IMR-90 (cell line): Measurements from ENCODE around the gene ACVRL1. TPM values are rescaled to one million over a fixed set of nuclear protein-coding genes. Genes with fewer than 3 reads are reported as not detected.

Experiments
- ATAC-seq: fragments of 200-7000 bp; cut with Tn5 transposase; 2 replicates; pipeline ENCODE4 v1.9.1; 2020; ENCODE audit warnings: low read depth, mild to moderate bottlenecking, moderate library complexity
- BruUV-seq: library from RNA; stranded (reverse); fragments of 400-500 nt; replicated peaks from 2 replicates; lab custom pipeline; 2021; lab: Mats Ljungman, UMichigan
- CTCF ChIA-PET: fragments of 300-600 bp; formaldehyde crosslinking; extraction: SDS; loops from one replicate; lab custom pipeline; 2021; ENCODE audit warnings: antibody characterized with exemption; lab: Yijun Ruan, JAX
- POLR2A ChIA-PET: fragments of 300-600 bp; sonication (Branson Sonifier 250); formaldehyde crosslinking; loops from one replicate; lab custom pipeline; 2022; ENCODE audit warnings: antibody characterized with exemption; ENCODE audit not compliant: unreplicated experiment; lab: Charles Lee
- DNase-seq: peaks from one replicate; pipeline ENCODE4 v3.0.0; 2013
- H2AFZ ChIP-seq: replicated peaks from 2 replicates; pipeline ENCODE3; 2013; ENCODE audit warnings: low read length, mild to moderate bottlenecking; ENCODE audit not compliant: poor library complexity
- H2AK5ac ChIP-seq: 2 replicates; pipeline ENCODE4 v1.6.1; 2013; ENCODE audit warnings: low read depth, low read length, inconsistent platforms
- H2AK9ac ChIP-seq: replicated peaks from 2 replicates; pipeline ENCODE3; 2013; ENCODE audit warnings: mild to moderate bottlenecking, low read depth, low read length, moderate library complexity; ENCODE audit not compliant: poor library complexity
- H2BK120ac ChIP-seq: 2 replicates; pipeline ENCODE4 v1.6.1; 2013; ENCODE audit warnings: low read depth, low read length, inconsistent platforms
- H2BK15ac ChIP-seq: 3 replicates; pipeline ENCODE4 v1.6.1; 2013; ENCODE audit warnings: low read depth, low read length, inconsistent platforms
- H2BK20ac ChIP-seq: 2 replicates; pipeline ENCODE4 v1.6.1; 2013; ENCODE audit warnings: low read depth, mild to moderate bottlenecking, inconsistent platforms, low read length, moderate library complexity
- H2BK5ac ChIP-seq: 2 replicates; pipeline ENCODE4 v1.6.1; 2013; ENCODE audit warnings: mild to moderate bottlenecking, low read depth, low read length, inconsistent platforms; ENCODE audit not compliant: poor library complexity, severe bottlenecking
- H3K14ac ChIP-seq: replicated peaks from 2 replicates; pipeline ENCODE4 v1.6.1; 2013; ENCODE audit warnings: low read depth, low read length, inconsistent platforms
- H3K18ac ChIP-seq: 2 replicates; pipeline ENCODE4 v1.6.1; 2013; ENCODE audit warnings: low read depth, low read length, control low read depth
- H3K23ac ChIP-seq: 2 replicates; pipeline ENCODE4 v1.6.1; 2013; ENCODE audit warnings: low read depth, low read length, inconsistent platforms
- H3K27ac ChIP-seq: 2 replicates; pipeline ENCODE4 v1.5.1; 2013; ENCODE audit warnings: mild to moderate bottlenecking, control low read depth, low read length; ENCODE audit not compliant: insufficient read depth
- H3K27me3 ChIP-seq: 2 replicates; pipeline ENCODE4 v1.6.1; 2013; ENCODE audit warnings: low read length; ENCODE audit not compliant: control insufficient read depth, insufficient read depth
- H3K36me3 ChIP-seq: 2 replicates; pipeline ENCODE4 v1.6.1; 2013; ENCODE audit warnings: low read length, mixed read lengths; ENCODE audit not compliant: control insufficient read depth, insufficient read depth
- H3K4ac ChIP-seq: 2 replicates; pipeline ENCODE4 v1.6.1; 2013; ENCODE audit warnings: low read depth, low read length, inconsistent platforms
- H3K4me1 ChIP-seq: 2 replicates; pipeline ENCODE4 v1.6.1; 2013; ENCODE audit warnings: low read length, mixed read lengths; ENCODE audit not compliant: control insufficient read depth, insufficient read depth
- H3K4me2 ChIP-seq: 2 replicates; pipeline ENCODE4 v1.6.1; 2013; ENCODE audit warnings: low read depth, mild to moderate bottlenecking, control low read depth, low read length, moderate library complexity
- H3K4me3 ChIP-seq: 2 replicates; pipeline ENCODE4 v1.5.1; 2013; ENCODE audit warnings: low read depth, mild to moderate bottlenecking, control low read depth, low read length, moderate library complexity; ENCODE audit not compliant: insufficient read depth
- H3K56ac ChIP-seq: 2 replicates; pipeline ENCODE4 v1.6.1; 2013; ENCODE audit warnings: low read length, inconsistent platforms; ENCODE audit not compliant: insufficient read depth; ENCODE audit errors: extremely low read depth
- H3K79me1 ChIP-seq, 2 experiments: 2 replicates each; pipeline ENCODE4 v1.6.1; 2013; ENCODE audit warnings: low read length in 2 of 2, inconsistent platforms in 1 of 2, low read depth in 1 of 2
- H3K9ac ChIP-seq: 2 replicates; pipeline ENCODE4 v1.6.1; 2013; ENCODE audit warnings: low read depth, low read length, control low read depth
- H3K9me1 ChIP-seq: 2 replicates; pipeline ENCODE4 v1.6.1; 2013; ENCODE audit warnings: low read length, inconsistent platforms; ENCODE audit not compliant: insufficient read depth
- H3K9me3 ChIP-seq: 2 replicates; pipeline ENCODE4 v1.6.1; 2013; ENCODE audit warnings: low read length; ENCODE audit not compliant: control insufficient read depth, insufficient read depth
- H4K20me1 ChIP-seq: 2 replicates; pipeline ENCODE4 v1.6.1; 2013; ENCODE audit warnings: low read length, inconsistent platforms; ENCODE audit not compliant: insufficient read depth
- H4K5ac ChIP-seq: 2 replicates; pipeline ENCODE4 v1.6.1; 2013; ENCODE audit warnings: mild to moderate bottlenecking, low read depth, low read length, control low read depth
- H4K8ac ChIP-seq, 2 experiments: 2 replicates each; pipeline ENCODE4 v1.6.1; 2013; ENCODE audit warnings: low read depth in 2 of 2, low read length in 2 of 2, control low read depth in 1 of 2, inconsistent platforms in 1 of 2
- H4K91ac ChIP-seq: 2 replicates; pipeline ENCODE4 v1.6.1; 2013; ENCODE audit warnings: low read depth, low read length, inconsistent platforms; ENCODE audit not compliant: insufficient read depth
- CEBPB ChIP-seq: IDR thresholded peaks from 2 replicates; pipeline ENCODE4 v1.6.1; 2012; ENCODE audit warnings: low read depth, low read length, improper control_type of control experiment
- CHD1 ChIP-seq: IDR thresholded peaks from 2 replicates; pipeline ENCODE4 v1.6.1; 2012; ENCODE audit warnings: low read depth, low read length, improper control_type of control experiment
- MAZ ChIP-seq: IDR thresholded peaks from 2 replicates; pipeline ENCODE4 v1.6.1; 2012; ENCODE audit warnings: low read depth, mild to moderate bottlenecking, low read length, improper control_type of control experiment, moderate library complexity, borderline replicate concordance
- MXI1 ChIP-seq: IDR thresholded peaks from 2 replicates; pipeline ENCODE4 v1.6.1; 2012; ENCODE audit warnings: low read depth, mild to moderate bottlenecking, low read length, moderate library complexity, borderline replicate concordance
- NFE2L2 ChIP-seq: fragments of 150-350 bp; IDR thresholded peaks from 2 replicates; pipeline ENCODE4 v1.6.1; 2016; ENCODE audit warnings: low read depth, mild to moderate bottlenecking, low read length
- RAD21 ChIP-seq: IDR thresholded peaks from 2 replicates; pipeline ENCODE4 v1.6.1; 2012; ENCODE audit warnings: low read length, improper control_type of control experiment
- RCOR1 ChIP-seq: IDR thresholded peaks from 2 replicates; pipeline ENCODE4 v1.6.1; 2012; ENCODE audit warnings: mild to moderate bottlenecking, low read length, improper control_type of control experiment; ENCODE audit not compliant: insufficient replicate concordance
- RFX5 ChIP-seq: IDR thresholded peaks from 2 replicates; pipeline ENCODE4 v1.8.0; 2012; ENCODE audit warnings: low read depth, mild to moderate bottlenecking, low read length, moderate library complexity
- WGBS, 2 experiments: methylation state at CpG; one replicate each; pipeline versions ENCODE4 v1.1.5 to v1.1.7; 2013; ENCODE audit warnings: missing lambda C conversion rate in 2 of 2; ENCODE audit not compliant: insufficient read length in 1 of 2; ENCODE audit errors: extremely low coverage in 2 of 2; 5-methylcytosine and 5-hydroxymethylcytosine counted together
- dilution Hi-C: fragments of 300-500 bp; cut with HindIII; formaldehyde crosslinking; loops from one replicate; pipeline ENCODE4 v1.14.3; 2018; ENCODE audit warnings: low sequenced_read_pairs; ENCODE audit not compliant: unreplicated experiment
- in situ Hi-C: fragments of 300-500 bp; cut with MboI; formaldehyde crosslinking; loops from 3 replicates; pipeline ENCODE4 v1.14.3; 2019; ENCODE audit warnings: low sequenced_read_pairs, inconsistent platforms, mixed read lengths
- intact Hi-C: fragments of 100-400 bp; cut with micrococcal nuclease; formaldehyde crosslinking; loops from 2 replicates; pipeline ENCODE4 v1.10.0; 2022
- polyA plus RNA-seq, 3 experiments: library from polyadenylated mRNA; depleted of rRNA; stranded (reverse); fragments of >200 nt; gene quantifications; 2 replicates each; pipeline ENCODE4 v1.2.3, GENCODE V29; 2012; ENCODE audit warnings: low replicate concordance in 1 of 3
- total RNA-seq: library from RNA; depleted of rRNA; stranded (reverse); fragments of >200 nt; gene quantifications from 2 replicates; pipeline ENCODE4 v1.2.3, GENCODE V29; 2012
- TF ChIP-seq, protein P1 (sequence below): fragments of 150-350 bp; IDR thresholded peaks from 2 replicates; pipeline ENCODE4 v1.6.1; 2017; ENCODE audit warnings: mild to moderate bottlenecking, antibody characterized with exemption, low read length, low read depth
- TF ChIP-seq, protein P2 (sequence below): conservative IDR thresholded peaks from 2 replicates; pipeline ENCODE4 v1.5.1; 2012; ENCODE audit warnings: mild to moderate bottlenecking, low read depth, low read length, improper control_type of control experiment

The ACVRL1 gene
- total and polyA plus RNA-seq, 2 of the 4 experiments (the other 2 are of a cell fraction) = 6.4 to 7.5 TPM

DNA sequence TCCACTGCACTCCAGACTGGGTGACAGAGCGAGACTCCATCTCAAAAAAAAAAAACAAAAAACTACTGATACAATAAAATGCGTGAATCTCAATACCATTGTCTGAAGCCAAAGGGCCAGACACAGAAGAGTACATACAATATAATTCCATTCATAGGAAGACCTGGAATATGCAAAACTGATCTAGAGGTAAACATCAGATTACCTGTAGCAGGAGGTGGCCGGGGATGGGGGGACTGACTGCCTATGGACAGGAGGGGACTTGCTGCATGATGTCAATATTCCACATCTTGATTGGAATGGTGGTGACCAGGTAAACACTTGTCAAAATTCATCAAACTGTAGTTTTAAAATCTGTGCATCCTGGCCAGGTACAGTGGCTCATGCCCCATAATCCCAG lies 46.3 kb upstream of the ACVRL1 start:
- Histone ChIP-seq H3K27me3 (peaks cover 39% of the 10 kb centered on the region), H3K9ac (no peak overlapping the region), H4K8ac (no peak overlapping the region), H3K4ac (no peak overlapping the region), H2BK15ac (no peak overlapping the region), H3K14ac (no peak overlapping the region), H2BK120ac (no peak overlapping the region), H2BK5ac (no peak overlapping the region), H3K18ac (no peak overlapping the region), H2AFZ (no peak overlapping the region), H3K56ac (no peak overlapping the region), H4K5ac (no peak overlapping the region), H4K91ac (no peak overlapping the region), H3K27ac (no peak overlapping the region), H2BK20ac (no peak overlapping the region), H3K9me1 (no peaks in the 10 kb centered on the region), H3K4me3 (no peak overlapping the region), H3K4me1 (no peaks in the 10 kb centered on the region; the same call in 1 of the 2 replicates), H3K23ac (no peak overlapping the region), H2AK9ac (no peak overlapping the region), H3K9me3 (no peaks in the 10 kb centered on the region), H3K4me2 (no peak overlapping the region), H2AK5ac (no peak overlapping the region), H3K36me3 (no peaks in the 10 kb centered on the region), H4K20me1 (no peaks in the 10 kb centered on the region), H3K79me1 (no peaks in the 10 kb centered on the region)
- in situ Hi-C loops = no loop called here
- ChIA-PET POLR2A (no interaction called here), CTCF (no interaction called here)
- TF ChIP-seq RFX5 (no peak), MAZ (no peak), CEBPB (no peak), RCOR1 (no peak), MXI1 (no peak), RAD21 (no peak), NFE2L2 (no peak), CHD1 (no peak)
- TF ChIP-seq, protein P1, sequence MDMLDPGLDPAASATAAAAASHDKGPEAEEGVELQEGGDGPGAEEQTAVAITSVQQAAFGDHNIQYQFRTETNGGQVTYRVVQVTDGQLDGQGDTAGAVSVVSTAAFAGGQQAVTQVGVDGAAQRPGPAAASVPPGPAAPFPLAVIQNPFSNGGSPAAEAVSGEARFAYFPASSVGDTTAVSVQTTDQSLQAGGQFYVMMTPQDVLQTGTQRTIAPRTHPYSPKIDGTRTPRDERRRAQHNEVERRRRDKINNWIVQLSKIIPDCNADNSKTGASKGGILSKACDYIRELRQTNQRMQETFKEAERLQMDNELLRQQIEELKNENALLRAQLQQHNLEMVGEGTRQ = no peak
- TF ChIP-seq, protein P2, sequence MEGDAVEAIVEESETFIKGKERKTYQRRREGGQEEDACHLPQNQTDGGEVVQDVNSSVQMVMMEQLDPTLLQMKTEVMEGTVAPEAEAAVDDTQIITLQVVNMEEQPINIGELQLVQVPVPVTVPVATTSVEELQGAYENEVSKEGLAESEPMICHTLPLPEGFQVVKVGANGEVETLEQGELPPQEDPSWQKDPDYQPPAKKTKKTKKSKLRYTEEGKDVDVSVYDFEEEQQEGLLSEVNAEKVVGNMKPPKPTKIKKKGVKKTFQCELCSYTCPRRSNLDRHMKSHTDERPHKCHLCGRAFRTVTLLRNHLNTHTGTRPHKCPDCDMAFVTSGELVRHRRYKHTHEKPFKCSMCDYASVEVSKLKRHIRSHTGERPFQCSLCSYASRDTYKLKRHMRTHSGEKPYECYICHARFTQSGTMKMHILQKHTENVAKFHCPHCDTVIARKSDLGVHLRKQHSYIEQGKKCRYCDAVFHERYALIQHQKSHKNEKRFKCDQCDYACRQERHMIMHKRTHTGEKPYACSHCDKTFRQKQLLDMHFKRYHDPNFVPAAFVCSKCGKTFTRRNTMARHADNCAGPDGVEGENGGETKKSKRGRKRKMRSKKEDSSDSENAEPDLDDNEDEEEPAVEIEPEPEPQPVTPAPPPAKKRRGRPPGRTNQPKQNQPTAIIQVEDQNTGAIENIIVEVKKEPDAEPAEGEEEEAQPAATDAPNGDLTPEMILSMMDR = no peak
- DNase-seq (no peak), ATAC-seq (no peak)
- intact Hi-C loops = no loop called here
- dilution Hi-C loops = loop anchor here (25.0 kb wide), 1 partner anchor 101 kb away; the partner anchor contains the start of gene ACVR1B
- BruUV-seq = no TSS peak
- WGBS, 2 experiments = 67% methylated on average over 1 of the region's 3 CpGs; no CpG with 5 or more reads in 1 of the 2 experiments
